ENCODE data around the gene POC1A. TPM values are rescaled to one million over a fixed set of nuclear protein-coding genes. Genes with fewer than 3 reads are reported as not detected.

The POC1A gene
- total and polyA plus RNA-seq, 9 of the 15 experiments (the other 6 are each of a cell fraction or from before 2014, with no cell fraction given): 7.2 to 17.5 (median 12.1) TPM

DNA sequence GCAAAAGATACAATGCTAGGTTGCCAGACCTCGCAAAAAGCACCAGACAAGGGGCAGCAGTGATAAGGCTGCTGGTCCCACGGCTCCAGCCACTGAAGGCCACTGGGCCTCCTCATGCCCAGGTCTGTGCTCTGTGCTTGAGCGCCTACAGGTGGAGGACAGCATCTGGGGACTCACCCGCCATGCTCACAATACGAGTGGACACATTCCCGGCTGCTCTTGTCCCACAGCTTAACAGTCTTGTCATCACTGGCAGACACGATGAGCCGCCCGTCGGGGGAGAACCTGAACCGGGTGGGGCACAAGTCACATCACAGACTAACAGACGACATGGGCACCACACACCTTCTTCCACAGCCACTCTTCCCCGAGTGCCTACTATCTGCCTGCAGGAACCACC is 7.4 kb downstream of the POC1A start:
- no peaks in the 10 kb centered on the region for H3K4me1 ChIP-seq (replicated peaks in 1 of 2; ENCODE audit: control insufficient read depth in 2 of 2, insufficient read depth in 2 of 2, low read length in 2 of 2)
- no peaks in the 10 kb centered on the region for H4K20me1 ChIP-seq (replicated peaks; ENCODE audit: control insufficient read depth, insufficient read depth, low read length)
- H3K9me1 ChIP-seq (ENCODE audit: control insufficient read depth, insufficient read depth, low read length): no peaks in the 10 kb centered on the region
- H3K4me3 ChIP-seq: no peak overlapping the region
- H3K36me3 ChIP-seq (ENCODE audit: control insufficient read depth, insufficient read depth, low read length): peaks cover 64% of the 10 kb centered on the region; the same call in 2 of the 3 replicates
- H3K27ac ChIP-seq (ENCODE audit: extremely low read depth, low read depth, low read length): no peak overlapping the region
- no peak for ATAC-seq
- no peak for TF ChIP-seq SMAD2 (IDR thresholded peaks at IDR 0.05; ENCODE audit: low read depth, low read length)
- no peak for TF ChIP-seq SAFB2 (IDR thresholded peaks at IDR 0.05; ENCODE audit: borderline replicate concordance, low read depth, low read length, severe bottlenecking)
- no peak for TF ChIP-seq RBM14 (IDR thresholded peaks at IDR 0.05; ENCODE audit: borderline replicate concordance, insufficient read depth, low read depth, low read length)
- TF ChIP-seq, protein P1, sequence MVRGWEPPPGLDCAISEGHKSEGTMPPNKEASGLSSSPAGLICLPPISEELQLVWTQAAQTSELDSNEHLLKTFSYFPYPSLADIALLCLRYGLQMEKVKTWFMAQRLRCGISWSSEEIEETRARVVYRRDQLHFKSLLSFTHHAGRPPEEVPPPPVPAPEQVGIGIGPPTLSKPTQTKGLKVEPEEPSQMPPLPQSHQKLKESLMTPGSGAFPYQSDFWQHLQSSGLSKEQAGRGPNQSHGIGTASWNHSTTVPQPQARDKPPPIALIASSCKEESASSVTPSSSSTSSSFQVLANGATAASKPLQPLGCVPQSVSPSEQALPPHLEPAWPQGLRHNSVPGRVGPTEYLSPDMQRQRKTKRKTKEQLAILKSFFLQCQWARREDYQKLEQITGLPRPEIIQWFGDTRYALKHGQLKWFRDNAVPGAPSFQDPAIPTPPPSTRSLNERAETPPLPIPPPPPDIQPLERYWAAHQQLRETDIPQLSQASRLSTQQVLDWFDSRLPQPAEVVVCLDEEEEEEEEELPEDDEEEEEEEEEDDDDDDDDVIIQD (CRISPR knock-in tag; IDR thresholded peaks at IDR 0.05): no peak
- TF ChIP-seq, protein P2, sequence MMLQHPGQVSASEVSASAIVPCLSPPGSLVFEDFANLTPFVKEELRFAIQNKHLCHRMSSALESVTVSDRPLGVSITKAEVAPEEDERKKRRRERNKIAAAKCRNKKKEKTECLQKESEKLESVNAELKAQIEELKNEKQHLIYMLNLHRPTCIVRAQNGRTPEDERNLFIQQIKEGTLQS (IDR thresholded peaks at IDR 0.05): no peak
- TF ChIP-seq, protein P2 (CRISPR knock-in tag; conservative IDR thresholded peaks at IDR 0.05): no peak
- no peak for TF ChIP-seq NELFE (IDR thresholded peaks at IDR 0.05; ENCODE audit: insufficient read depth, insufficient read length)
- TF ChIP-seq ZNF311 (CRISPR knock-in tag; IDR thresholded peaks at IDR 0.05): no peak
- TF ChIP-seq FOXP1 (CRISPR knock-in tag; IDR thresholded peaks at IDR 0.05): no peak
- no peak for TF ChIP-seq SMARCA4 (IDR thresholded peaks at IDR 0.05)
- TF ChIP-seq ZEB2 (IDR thresholded peaks at IDR 0.05): no peak
- no peak for TF ChIP-seq MAZ (CRISPR knock-in tag; conservative IDR thresholded peaks at IDR 0.05 in 1 of 2, IDR thresholded peaks at IDR 0.05 in 1 of 2)
- no peak for TF ChIP-seq MTA1 (IDR thresholded peaks at IDR 0.05; ENCODE audit: borderline replicate concordance)
- no peak overlapping the region for H3K4me2 ChIP-seq (ENCODE audit: insufficient read depth, low read length)
- no peaks in the 10 kb centered on the region for H3K9me3 ChIP-seq (replicated peaks; ENCODE audit: control insufficient read depth, insufficient read depth, low read depth, low read length)
- POLR2A ChIA-PET: interaction anchor here (1.2 kb wide), 1 partner anchor 155 kb away, joined by 3 read pairs; no protein-coding TSS in a partner anchor
- no peak for FAIRE-seq
- no peak for DNase-seq (ENCODE audit: extremely low read depth in 1 of 4, low spot score in 3 of 4)
- H3K27me3 ChIP-seq (ENCODE audit: control insufficient read depth in 2 of 2, insufficient read depth in 2 of 2, low read length in 2 of 2): no peaks in the 10 kb centered on the region
- CTCF ChIA-PET (ENCODE audit: low intra/inter-chr PET ratio): no interaction called here
- in situ Hi-C loops (cut with MboI): no loop called here
- intact Hi-C loops (cut with micrococcal nuclease): no loop called here
- WGBS (ENCODE audit: insufficient coverage, low coverage, missing lambda C conversion rate): 92% methylated on average over 9 of the region's 13 CpGs
- no peak overlapping the region for H2AFZ ChIP-seq (ENCODE audit: low read depth, low read length)
- H3K79me2 ChIP-seq (ENCODE audit: control insufficient read depth, insufficient read depth, low read length): no peaks in the 10 kb centered on the region; the same call in 2 of the 3 replicates
- no TSS peak for BruUV-seq (replicated peaks)
- H3K9ac ChIP-seq (ENCODE audit: insufficient read depth in 1 of 2, low read depth in 2 of 2, low read length in 2 of 2): no peak overlapping the region

Measured in K562 (cell line).